Stomach smooth muscle (tissue), 2 donors: ENCODE data around the gene LSM7.

Source experiments
- H3K27ac ChIP-seq: one replicate; pipeline ENCODE4 v1.7.0; 2013; ENCODE audit warnings: mild to moderate bottlenecking, low read length, inconsistent platforms
- H3K27me3 ChIP-seq, 2 donors: one replicate each; pipeline ENCODE4 v1.7.0; 2013; ENCODE audit warnings: low read length in 2 of 2; ENCODE audit not compliant: insufficient read depth in 2 of 2, control insufficient read depth in 1 of 2
- H3K36me3 ChIP-seq, 2 donors: one replicate each; pipeline ENCODE4 v1.7.0; 2013; ENCODE audit warnings: low read length in 2 of 2; ENCODE audit not compliant: control insufficient read depth in 2 of 2, insufficient read depth in 2 of 2
- H3K4me1 ChIP-seq: one replicate; pipeline ENCODE4 v1.7.0; 2013; ENCODE audit warnings: low read length; ENCODE audit not compliant: control insufficient read depth, insufficient read depth
- H3K4me3 ChIP-seq, 2 donors: one replicate each; pipeline ENCODE4 v1.7.0; 2013; ENCODE audit warnings: low read length in 2 of 2
- H3K9ac ChIP-seq, 2 donors: one replicate each; pipeline ENCODE4 v1.7.0; 2013; ENCODE audit warnings: low read length in 2 of 2, mild to moderate bottlenecking in 1 of 2
- H3K9me3 ChIP-seq, 2 donors: one replicate each; pipeline ENCODE4 v1.7.0; 2013; ENCODE audit warnings: low read length in 2 of 2; ENCODE audit not compliant: control insufficient read depth in 2 of 2
- donor health status: healthy.
- donor health status: Pancreatic carcinoma.

The LSM7 gene

GRCh38 chr19:2273356-2274184 is 54.8 kb downstream of the LSM7 start:
- Histone ChIP-seq H3K27me3 (no peaks in the 10 kb centered on the region), H3K9ac (peak overlapping the region in 1 of 2 donors; percentile 48), H3K36me3 (peaks cover 9 to 11% of the 10 kb centered on the region in 2 donors), H3K27ac (peak overlapping the region; percentile 66), H3K9me3 (no peaks in the 10 kb centered on the region), H3K4me1 (peaks cover 47% of the 10 kb centered on the region), H3K4me3 (peak overlapping the region in 1 of 2 donors; percentile 65)
